ENCODE data around the gene C2orf76. TPM values are rescaled to one million over a fixed set of nuclear protein-coding genes. Genes with fewer than 3 reads are reported as not detected.
"Not testable (repeated sequence)": the region's sequence is repeated elsewhere in the genome, so short reads cannot be mapped to it uniquely, and the experiment has no call there.

C2orf76 gene
- total RNA-seq, 1 donor from 2014 or later = 13.3 TPM

DNA sequence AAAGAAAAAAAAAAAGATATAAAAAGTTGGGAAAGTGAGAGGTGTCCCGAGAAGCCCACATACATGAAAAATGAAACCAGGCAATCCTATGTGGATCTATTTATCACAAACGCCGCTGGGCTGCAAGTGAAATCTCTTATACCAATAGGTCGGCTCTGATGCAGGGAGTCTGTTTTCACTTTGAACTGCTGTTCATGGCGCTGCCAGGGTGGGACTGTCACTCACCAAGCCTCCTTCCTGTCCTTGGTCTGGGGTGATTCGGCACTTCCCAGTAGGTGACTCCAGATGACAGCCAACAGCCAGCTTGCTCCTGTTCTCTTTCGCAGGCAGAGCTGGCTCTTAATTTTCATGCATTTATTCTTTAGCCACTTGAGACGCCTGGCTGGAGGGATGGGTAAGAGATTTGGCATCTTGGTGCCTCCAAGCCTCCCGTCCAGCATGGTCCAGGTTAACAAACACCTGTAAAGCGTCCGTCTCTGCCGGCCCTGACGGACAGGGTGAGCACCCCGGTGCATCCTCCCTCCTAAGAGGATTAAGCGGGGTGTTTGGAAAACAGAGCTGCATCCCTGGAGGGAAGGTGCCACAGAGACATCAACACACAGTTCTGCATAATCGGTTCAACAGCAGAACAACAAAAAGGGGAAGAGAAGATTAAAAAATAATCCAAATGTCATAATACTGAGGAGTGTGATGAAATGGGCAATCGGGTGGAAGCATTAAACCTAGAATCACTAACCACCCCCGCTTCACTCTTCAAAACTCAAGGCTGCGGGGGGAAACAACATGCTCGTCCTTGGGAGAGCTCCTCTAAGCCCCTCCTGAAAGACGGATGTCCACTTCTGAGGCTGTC, 84.3 kb downstream of the C2orf76 start:
- Mint-ChIP-seq H3K27me3 (ENCODE audit: low read depth) (no peaks in the 10 kb centered on the region), H3K27ac (no peak overlapping the region), H3K36me3 (ENCODE audit: low read depth) (no peaks in the 10 kb centered on the region), H3K4me3 (ENCODE audit: low read depth) (no peak overlapping the region), H3K4me1 (ENCODE audit: low read depth) (no peaks in the 10 kb centered on the region), H3K9me3 (no peaks in the 10 kb centered on the region)
- no peak for DNase-seq (ENCODE audit: low spot score)
- intact Hi-C loops (cut with micrococcal nuclease) = no loop called here

GRCh38 chr2:119280680-119281079, 86.0 kb downstream of the C2orf76 start:
- intact Hi-C loops (cut with micrococcal nuclease) = no loop called here
- H3K27me3 Mint-ChIP-seq (ENCODE audit: low read depth) = peaks cover under 1% of the 10 kb centered on the region
- H3K4me3 Mint-ChIP-seq (ENCODE audit: low read depth) = no peak overlapping the region
- no peaks in the 10 kb centered on the region for H3K9me3 Mint-ChIP-seq
- no peaks in the 10 kb centered on the region for H3K36me3 Mint-ChIP-seq (ENCODE audit: low read depth)
- no peak for DNase-seq (ENCODE audit: low spot score)
- no peak overlapping the region for H3K27ac Mint-ChIP-seq
- no peaks in the 10 kb centered on the region for H3K4me1 Mint-ChIP-seq (ENCODE audit: low read depth)

DNA sequence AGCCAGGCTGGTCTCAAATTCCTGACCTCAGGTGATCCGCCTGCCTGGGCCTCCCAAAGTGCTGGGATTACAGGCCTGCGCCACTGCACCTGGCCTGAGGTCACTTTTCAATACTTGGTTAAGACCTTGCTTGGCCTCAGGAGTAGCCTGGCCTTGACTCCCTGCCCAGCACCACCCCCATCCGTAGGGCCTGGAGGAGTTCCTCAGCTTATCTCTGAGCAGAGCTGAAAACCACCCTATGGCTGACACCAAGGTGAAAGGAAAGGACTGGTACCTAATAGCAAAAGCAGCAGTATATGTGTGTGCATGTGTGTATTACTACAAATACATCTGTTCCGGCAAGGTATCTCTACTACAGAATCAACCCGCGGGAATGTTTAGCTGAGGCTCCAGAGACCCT, 87.0 kb downstream of the C2orf76 start:
- Mint-ChIP-seq H3K27me3 (ENCODE audit: low read depth) (peaks cover 2% of the 10 kb centered on the region), H3K4me1 (ENCODE audit: low read depth) (no peaks in the 10 kb centered on the region), H3K36me3 (ENCODE audit: low read depth) (no peaks in the 10 kb centered on the region), H3K4me3 (ENCODE audit: low read depth) (no peak overlapping the region), H3K9me3 (no peaks in the 10 kb centered on the region), H3K27ac (no peak overlapping the region)
- DNase-seq (ENCODE audit: low spot score) = no peak
- intact Hi-C loops (cut with micrococcal nuclease) = no loop called here

GRCh38 chr2:119278946-119279345, 87.7 kb downstream of the C2orf76 start:
- Mint-ChIP-seq H3K27me3 (ENCODE audit: low read depth) (peaks cover 2% of the 10 kb centered on the region), H3K27ac (no peak overlapping the region), H3K9me3 (no peaks in the 10 kb centered on the region), H3K4me1 (ENCODE audit: low read depth) (no peaks in the 10 kb centered on the region), H3K36me3 (ENCODE audit: low read depth) (no peaks in the 10 kb centered on the region), H3K4me3 (ENCODE audit: low read depth) (no peak overlapping the region)
- no peak for DNase-seq (ENCODE audit: low spot score)
- intact Hi-C loops (cut with micrococcal nuclease) = no loop called here

- intact Hi-C loops (cut with micrococcal nuclease) = not testable (repeated sequence)
These were observed 88.2 kb downstream of the C2orf76 start for GRCh38 chr2:119278385-119278784.

GRCh38 chr2:119276864-119277263, 89.8 kb downstream of the C2orf76 start:
- Mint-ChIP-seq H3K27ac (no peak overlapping the region), H3K36me3 (ENCODE audit: low read depth) (no peaks in the 10 kb centered on the region), H3K4me3 (ENCODE audit: low read depth) (no peak overlapping the region), H3K9me3 (no peaks in the 10 kb centered on the region), H3K27me3 (ENCODE audit: low read depth) (peaks cover 2% of the 10 kb centered on the region), H3K4me1 (ENCODE audit: low read depth) (no peaks in the 10 kb centered on the region)
- intact Hi-C loops (cut with micrococcal nuclease) = no loop called here
- DNase-seq (ENCODE audit: low spot score) = no peak

More at GRCh38 chr2:119278385-119278784, 88.2 kb downstream of the C2orf76 start:
- not testable (repeated sequence) for H3K4me3 Mint-ChIP-seq (ENCODE audit: low read depth); H3K4me1 Mint-ChIP-seq (ENCODE audit: low read depth); H3K36me3 Mint-ChIP-seq (ENCODE audit: low read depth); H3K9me3 Mint-ChIP-seq; H3K27me3 Mint-ChIP-seq (ENCODE audit: low read depth); H3K27ac Mint-ChIP-seq; DNase-seq (ENCODE audit: low spot score)

DNA sequence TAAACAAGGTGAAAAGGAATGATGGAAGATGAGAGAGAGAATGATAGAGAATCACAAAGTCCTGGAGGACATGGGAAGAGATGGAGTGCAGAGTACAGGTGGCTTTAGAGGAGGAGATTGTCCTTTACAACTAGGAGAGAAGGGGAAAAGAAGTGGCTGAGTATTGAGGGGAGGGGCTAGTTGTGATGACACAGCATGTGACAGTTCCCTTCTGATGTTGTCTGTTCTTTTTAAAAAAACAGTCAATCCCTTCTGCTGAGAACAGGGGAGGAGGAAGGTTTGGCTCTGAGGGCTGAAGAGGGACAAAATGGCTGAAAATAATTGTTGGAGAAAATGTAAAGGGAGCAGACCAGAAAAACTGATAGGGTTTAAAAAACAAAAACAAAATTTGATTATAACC, 99.0 kb downstream of the C2orf76 start:
- Mint-ChIP-seq H3K9me3 (no peaks in the 10 kb centered on the region), H3K4me3 (ENCODE audit: low read depth) (no peak overlapping the region), H3K27me3 (ENCODE audit: low read depth) (peaks cover 13% of the 10 kb centered on the region), H3K36me3 (ENCODE audit: low read depth) (no peaks in the 10 kb centered on the region), H3K4me1 (ENCODE audit: low read depth) (no peaks in the 10 kb centered on the region), H3K27ac (no peak overlapping the region)
- intact Hi-C loops (cut with micrococcal nuclease) = no loop called here
- DNase-seq (ENCODE audit: low spot score) = no peak

DNA sequence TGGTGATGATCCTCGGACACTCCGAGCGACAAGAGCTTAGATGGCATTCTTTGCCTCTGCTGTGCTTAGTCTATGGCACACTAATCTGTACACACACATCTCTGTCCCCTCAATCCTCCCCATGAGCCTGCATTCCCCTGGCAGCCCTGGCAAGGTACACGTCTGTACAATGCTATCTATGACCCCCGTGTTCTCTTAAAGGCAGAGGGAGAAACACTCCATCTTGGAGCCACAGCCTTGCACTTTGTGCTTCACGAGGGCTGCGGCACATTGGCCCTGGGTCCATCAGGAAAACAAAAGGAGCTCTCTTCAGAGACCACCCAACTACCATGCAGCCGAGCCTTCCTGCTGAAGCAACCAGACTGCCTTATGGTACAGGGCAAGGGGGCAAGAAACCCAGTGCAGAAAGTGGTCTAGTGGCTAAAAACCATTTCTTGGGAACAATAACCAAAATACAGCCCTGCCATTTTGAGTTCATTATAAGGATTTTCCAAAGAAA, 100.5 kb downstream of the C2orf76 start:
- H3K9me3 Mint-ChIP-seq = no peaks in the 10 kb centered on the region
- H3K4me3 Mint-ChIP-seq (ENCODE audit: low read depth) = no peak overlapping the region
- intact Hi-C loops (cut with micrococcal nuclease) = no loop called here
- peaks cover 13% of the 10 kb centered on the region for H3K27me3 Mint-ChIP-seq (ENCODE audit: low read depth)
- no peak overlapping the region for H3K27ac Mint-ChIP-seq
- DNase-seq (ENCODE audit: low spot score) = no peak
- H3K36me3 Mint-ChIP-seq (ENCODE audit: low read depth) = no peaks in the 10 kb centered on the region
- H3K4me1 Mint-ChIP-seq (ENCODE audit: low read depth) = no peaks in the 10 kb centered on the region

DNA sequence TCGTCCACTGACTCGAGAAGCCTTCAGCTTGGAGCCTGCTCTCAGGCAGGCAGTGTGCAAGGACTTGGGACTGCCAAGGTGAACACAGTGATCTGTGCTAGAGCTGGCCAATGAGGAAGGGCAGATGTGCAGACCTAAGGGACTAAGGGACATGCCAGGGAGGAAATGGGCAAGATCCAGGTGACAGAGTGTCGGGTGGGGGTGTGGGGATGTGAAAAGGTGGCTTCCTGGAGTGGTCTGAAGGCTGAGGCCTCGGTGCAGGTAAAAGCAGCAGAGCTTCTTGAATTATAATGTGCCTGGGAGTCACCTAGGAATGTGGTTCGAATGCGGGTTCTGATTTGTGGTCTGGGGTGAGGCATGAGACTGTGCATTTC, 101.0 kb downstream of the C2orf76 start:
- intact Hi-C loops (cut with micrococcal nuclease) = no loop called here
- Mint-ChIP-seq H3K4me3 (ENCODE audit: low read depth) (no peak overlapping the region), H3K4me1 (ENCODE audit: low read depth) (no peaks in the 10 kb centered on the region), H3K27me3 (ENCODE audit: low read depth) (peaks cover 13% of the 10 kb centered on the region), H3K9me3 (no peaks in the 10 kb centered on the region), H3K27ac (no peak overlapping the region), H3K36me3 (ENCODE audit: low read depth) (no peaks in the 10 kb centered on the region)
- no peak for DNase-seq (ENCODE audit: low spot score)

GRCh38 chr2:119264781-119265692, 101.6 kb downstream of the C2orf76 start:
- no peaks in the 10 kb centered on the region for H3K4me1 Mint-ChIP-seq (ENCODE audit: low read depth)
- intact Hi-C loops (cut with micrococcal nuclease) = no loop called here
- no peak overlapping the region for H3K27ac Mint-ChIP-seq
- no peak for DNase-seq (ENCODE audit: low spot score)
- peaks cover 13% of the 10 kb centered on the region for H3K27me3 Mint-ChIP-seq (ENCODE audit: low read depth)
- H3K4me3 Mint-ChIP-seq (ENCODE audit: low read depth) = no peak overlapping the region
- no peaks in the 10 kb centered on the region for H3K9me3 Mint-ChIP-seq
- H3K36me3 Mint-ChIP-seq (ENCODE audit: low read depth) = no peaks in the 10 kb centered on the region

GRCh38 chr2:119263656-119264055, 103.0 kb downstream of the C2orf76 start:
- no peak for DNase-seq (ENCODE audit: low spot score)
- Mint-ChIP-seq H3K36me3 (ENCODE audit: low read depth) (no peaks in the 10 kb centered on the region), H3K4me1 (ENCODE audit: low read depth) (no peaks in the 10 kb centered on the region), H3K27me3 (ENCODE audit: low read depth) (peaks cover 7% of the 10 kb centered on the region), H3K4me3 (ENCODE audit: low read depth) (no peak overlapping the region), H3K9me3 (no peaks in the 10 kb centered on the region), H3K27ac (no peak overlapping the region)
- intact Hi-C loops (cut with micrococcal nuclease) = no loop called here

DNA sequence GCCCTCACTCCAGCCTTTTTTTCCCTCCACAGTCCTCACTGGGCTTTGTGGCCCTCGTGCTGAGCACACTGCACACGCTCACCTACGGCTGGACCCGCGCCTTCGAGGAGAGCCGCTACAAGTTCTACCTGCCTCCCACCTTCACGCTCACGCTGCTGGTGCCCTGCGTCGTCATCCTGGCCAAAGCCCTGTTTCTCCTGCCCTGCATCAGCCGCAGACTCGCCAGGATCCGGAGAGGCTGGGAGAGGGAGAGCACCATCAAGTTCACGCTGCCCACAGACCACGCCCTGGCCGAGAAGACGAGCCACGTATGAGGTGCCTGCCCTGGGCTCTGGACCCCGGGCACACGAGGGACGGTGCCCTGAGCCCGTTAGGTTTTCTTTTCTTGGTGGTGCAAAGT, 103.6 kb downstream of the C2orf76 start:
- no peaks in the 10 kb centered on the region for H3K9me3 Mint-ChIP-seq
- no peak overlapping the region for H3K4me3 Mint-ChIP-seq (ENCODE audit: low read depth)
- no peaks in the 10 kb centered on the region for H3K4me1 Mint-ChIP-seq (ENCODE audit: low read depth)
- intact Hi-C loops (cut with micrococcal nuclease) = no loop called here
- H3K36me3 Mint-ChIP-seq (ENCODE audit: low read depth) = no peaks in the 10 kb centered on the region
- H3K27ac Mint-ChIP-seq = no peak overlapping the region
- H3K27me3 Mint-ChIP-seq (ENCODE audit: low read depth) = peaks cover 7% of the 10 kb centered on the region
- no peak for DNase-seq (ENCODE audit: low spot score)
